Neuronal stem cell (in vitro differentiated cells): ENCODE data around the gene ATAD3C.
A peak's percentile ranks its signal among the peaks of the same experiment; 100 is the strongest.

ENCODE experiments used
- DNase-seq: peaks from one replicate; pipeline ENCODE4 v3.0.0-alpha.2; 2013; ENCODE audit warnings: low spot score
- H2AFZ ChIP-seq: one replicate; pipeline ENCODE4 v1.6.1; 2013; ENCODE audit warnings: mild to moderate bottlenecking, low read length, inconsistent platforms
- H2AK5ac ChIP-seq: 2 replicates; pipeline ENCODE4 v1.6.1; 2013; ENCODE audit warnings: low read depth, mild to moderate bottlenecking, inconsistent platforms, low read length, moderate library complexity, mixed read lengths
- H2BK120ac ChIP-seq: 2 replicates; pipeline ENCODE4 v1.6.1; 2013; ENCODE audit warnings: low read depth, mild to moderate bottlenecking, inconsistent platforms, low read length, moderate library complexity, mixed read lengths
- H2BK12ac ChIP-seq: one replicate; pipeline ENCODE4 v1.6.1; 2013; ENCODE audit warnings: low read length, inconsistent platforms
- H2BK15ac ChIP-seq: 2 replicates; pipeline ENCODE4 v1.6.1; 2013; ENCODE audit warnings: mild to moderate bottlenecking, low read length, inconsistent platforms, mixed read lengths
- H2BK5ac ChIP-seq: one replicate; pipeline ENCODE4 v1.6.1; 2013; ENCODE audit warnings: inconsistent platforms, mild to moderate bottlenecking, low read length, moderate library complexity
- H3K14ac ChIP-seq: one replicate; pipeline ENCODE4 v1.6.1; 2013; ENCODE audit warnings: low read length, inconsistent platforms
- H3K18ac ChIP-seq: 2 replicates; pipeline ENCODE4 v1.6.1; 2013; ENCODE audit warnings: low read length, inconsistent platforms
- H3K23ac ChIP-seq: 2 replicates; pipeline ENCODE4 v1.6.1; 2013; ENCODE audit warnings: low read depth, mild to moderate bottlenecking, mixed read lengths, low read length, inconsistent platforms; ENCODE audit not compliant: poor library complexity
- H3K27ac ChIP-seq: replicated peaks from 3 replicates; pipeline ENCODE4 v1.5.1; 2013; ENCODE audit warnings: low read length, inconsistent platforms
- H3K27me3 ChIP-seq, 3 experiments: 2 replicates each; pipeline ENCODE4 v1.6.1; 2013; ENCODE audit warnings: low read length in 3 of 3, mild to moderate bottlenecking in 2 of 3, inconsistent platforms in 1 of 3, low read depth in 1 of 3, mixed read lengths in 1 of 3, moderate library complexity in 1 of 3; ENCODE audit not compliant: control insufficient read depth in 3 of 3, insufficient read depth in 3 of 3
- H3K36me3 ChIP-seq, 2 donors: replicated peaks in 1 of 2; 2 replicates each; pipeline ENCODE4 v1.6.1; 2013; ENCODE audit warnings: low read length in 2 of 2; ENCODE audit not compliant: control insufficient read depth in 2 of 2, insufficient read depth in 2 of 2
- H3K4ac ChIP-seq: 2 replicates; pipeline ENCODE4 v1.6.1; 2013; ENCODE audit warnings: inconsistent platforms, mild to moderate bottlenecking, low read length, moderate library complexity
- H3K4me1 ChIP-seq, 2 donors: 1 replicate in 1 of 2; 2 replicates in 1 of 2; pipeline ENCODE4 v1.6.1; 2013; ENCODE audit warnings: low read length in 2 of 2, low read depth in 1 of 2; ENCODE audit not compliant: control insufficient read depth in 2 of 2, insufficient read depth in 1 of 2
- H3K4me2 ChIP-seq: one replicate; pipeline ENCODE4 v1.6.1; 2013; ENCODE audit warnings: mild to moderate bottlenecking, low read length, inconsistent platforms; ENCODE audit not compliant: insufficient read depth, poor library complexity, severe bottlenecking
- H3K4me3 ChIP-seq, 2 donors: 2 replicates each; pipeline ENCODE4 v1.5.1; 2013; ENCODE audit warnings: low read length in 2 of 2, mild to moderate bottlenecking in 2 of 2, inconsistent platforms in 1 of 2, moderate library complexity in 1 of 2
- H3K79me1 ChIP-seq: one replicate; pipeline ENCODE4 v1.6.1; 2013; ENCODE audit warnings: low read depth, mild to moderate bottlenecking, inconsistent platforms, low read length, moderate library complexity
- H3K9ac ChIP-seq: one replicate; pipeline ENCODE4 v1.6.1; 2013; ENCODE audit warnings: mild to moderate bottlenecking, low read depth, low read length, inconsistent platforms; ENCODE audit not compliant: poor library complexity
- H3K9me3 ChIP-seq, 2 donors: replicated peaks in 1 of 2; 2 replicates each; pipeline versions ENCODE3 to v1.6.1; 2013; ENCODE audit warnings: low read length in 2 of 2, mild to moderate bottlenecking in 2 of 2, inconsistent platforms in 1 of 2, low read depth in 1 of 2, mixed read lengths in 1 of 2, moderate library complexity in 1 of 2; ENCODE audit not compliant: control insufficient read depth in 2 of 2, insufficient read depth in 1 of 2
- H4K8ac ChIP-seq: one replicate; pipeline ENCODE4 v1.6.1; 2013; ENCODE audit warnings: low read depth, mild to moderate bottlenecking, inconsistent platforms, low read length, moderate library complexity
- H4K91ac ChIP-seq: one replicate; pipeline ENCODE4 v1.6.1; 2013; ENCODE audit warnings: low read length, low read depth, mild to moderate bottlenecking, inconsistent platforms; ENCODE audit not compliant: poor library complexity
- WGBS, 2 donors: extraction: QIAGEN DNeasy Blood & Tissue Kit; methylation state at CpG; one replicate each; pipeline ENCODE4 v1.1.7; 2013; ENCODE audit warnings: missing lambda C conversion rate in 2 of 2, mixed read lengths in 1 of 2; ENCODE audit not compliant: insufficient read length in 2 of 2, insufficient replicate concordance in 1 of 2; ENCODE audit errors: extremely low coverage in 2 of 2; 5-methylcytosine and 5-hydroxymethylcytosine counted together

The ATAD3C gene

DNA sequence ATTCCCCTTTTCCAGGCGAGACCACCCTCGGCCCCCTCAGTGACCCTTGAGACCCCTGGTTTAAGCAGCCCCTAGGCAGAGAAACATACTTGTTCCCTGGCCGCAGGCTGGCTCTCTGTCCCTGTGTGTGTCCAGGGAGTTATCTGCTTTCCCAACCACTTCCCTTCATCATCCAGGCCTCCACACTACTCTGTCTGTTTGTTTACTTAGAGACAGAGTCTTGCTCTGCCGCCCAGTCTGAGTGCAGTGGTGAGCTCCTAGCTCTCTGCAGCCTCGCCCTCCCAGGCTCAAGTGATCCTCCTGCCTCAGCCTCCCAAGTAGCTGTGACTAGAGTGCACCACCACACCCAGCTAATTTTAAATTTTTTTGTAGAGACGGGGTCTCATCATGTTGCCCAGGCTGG, 19.8 kb upstream of the ATAD3C start:
- H3K23ac ChIP-seq, result no peak overlapping the region
- WGBS, 2 donors, result no CpG with 5 or more reads among the region's 6 CpGs
- peaks cover 0 to 1% (median 0%) of the 10 kb centered on the region in 3 experiments for H3K27me3 ChIP-seq
- no peak overlapping the region for H2BK120ac ChIP-seq
- H2AFZ ChIP-seq, result no peak overlapping the region
- no peak overlapping the region for H3K27ac ChIP-seq
- H3K4ac ChIP-seq, result no peak overlapping the region
- no peak overlapping the region for H4K8ac ChIP-seq
- H2BK5ac ChIP-seq, result no peak overlapping the region
- peak overlapping the region; percentile 45 for H3K18ac ChIP-seq
- peaks cover 1% of the 10 kb centered on the region for H3K79me1 ChIP-seq
- no peak overlapping the region for H4K91ac ChIP-seq
- H3K9ac ChIP-seq, result no peak overlapping the region
- H3K4me1 ChIP-seq, result peaks cover 45 to 62% of the 10 kb centered on the region in 2 donors
- H3K9me3 ChIP-seq, result peaks cover 0 to 3% of the 10 kb centered on the region in 2 donors
- no peak for DNase-seq
- no peak overlapping the region for H3K14ac ChIP-seq
- no peak overlapping the region for H2BK15ac ChIP-seq
- no peaks in the 10 kb centered on the region for H3K36me3 ChIP-seq
- H3K4me2 ChIP-seq, result no peak overlapping the region
- H2BK12ac ChIP-seq, result no peak overlapping the region
- H3K4me3 ChIP-seq, result no peak overlapping the region
- H2AK5ac ChIP-seq, result peak overlapping the region; percentile 66

DNA sequence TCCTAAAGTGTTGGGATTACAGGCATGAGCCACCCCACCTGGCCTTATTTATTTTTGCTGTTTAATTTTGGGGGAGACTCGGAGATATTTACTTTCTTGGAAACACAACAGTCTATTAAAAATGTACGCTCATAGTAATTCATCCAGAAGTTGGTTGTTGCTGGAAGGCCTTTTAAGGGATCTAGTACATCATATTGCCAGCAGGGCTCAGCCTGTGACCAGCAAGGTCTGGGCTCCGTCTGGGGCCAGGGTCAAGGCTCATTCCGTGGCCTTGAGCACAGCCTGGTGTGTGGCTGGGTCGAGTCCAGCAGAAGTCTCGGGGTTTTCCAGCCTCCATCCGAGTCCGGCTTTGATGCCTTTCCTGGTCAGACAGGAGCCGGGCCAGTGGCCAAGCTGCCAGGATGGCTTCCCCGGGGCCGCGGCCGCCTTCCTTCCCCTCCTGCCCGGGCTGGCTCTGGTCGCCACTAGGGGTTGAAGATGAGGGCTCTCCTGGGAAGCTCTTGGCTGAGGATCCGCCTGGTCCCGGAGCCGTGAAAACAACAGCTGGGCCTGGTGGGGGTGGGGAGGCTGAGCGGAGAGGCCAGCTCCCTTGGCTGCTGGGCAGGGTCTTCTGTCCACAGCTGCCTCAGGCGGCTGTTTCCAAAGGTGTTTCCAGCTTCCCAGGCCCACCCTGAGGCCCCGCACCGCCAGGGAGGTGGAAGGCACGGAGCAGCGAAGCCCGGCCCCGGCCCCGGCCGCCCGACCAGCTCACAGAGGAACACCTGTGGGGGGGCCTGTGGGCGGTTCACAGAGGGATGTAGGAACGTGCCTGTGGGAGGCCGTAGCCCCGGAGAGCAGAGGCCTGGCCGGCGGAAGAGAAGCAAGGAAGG, 19.1 kb upstream of the ATAD3C start:
- Histone ChIP-seq H3K36me3 (no peaks in the 10 kb centered on the region), H3K27ac (no peak overlapping the region), H2BK15ac (peak overlapping the region; percentile 68), H3K4ac (no peak overlapping the region), H4K91ac (no peak overlapping the region), H2BK12ac (no peak overlapping the region), H3K9me3 (peaks cover 0 to 3% of the 10 kb centered on the region in 2 donors), H2BK120ac (peak overlapping the region; percentile 48), H2AFZ (peak overlapping the region; percentile 64), H2AK5ac (peak overlapping the region; percentile 98), H2BK5ac (no peak overlapping the region), H3K4me2 (no peak overlapping the region), H3K23ac (no peak overlapping the region), H3K4me1 (peaks cover 51 to 67% of the 10 kb centered on the region in 2 donors), H3K79me1 (peaks cover 1% of the 10 kb centered on the region), H3K27me3 (peaks cover 0 to 8% (median 0%) of the 10 kb centered on the region in 3 experiments), H3K4me3 (no peak overlapping the region), H4K8ac (no peak overlapping the region), H3K14ac (peak overlapping the region; percentile 33), H3K9ac (no peak overlapping the region), H3K18ac (peak overlapping the region; percentile 89)
- no CpG with 5 or more reads among the region's 35 CpGs for WGBS, 2 donors
- no peak for DNase-seq

GRCh38 chr1:1430992-1431844, 18.3 kb upstream of the ATAD3C start:
- peak overlapping the region; percentile 75 for H3K23ac ChIP-seq
- no peaks in the 10 kb centered on the region for H3K36me3 ChIP-seq
- peak overlapping the region; percentile 48 for H2BK120ac ChIP-seq
- H3K4ac ChIP-seq, result peak overlapping the region; percentile 78
- no peak overlapping the region for H2AFZ ChIP-seq
- H2AK5ac ChIP-seq, result peak overlapping the region; percentile 98
- H3K27me3 ChIP-seq, result peaks cover 0 to 12% (median 5%) of the 10 kb centered on the region in 3 experiments
- H3K4me2 ChIP-seq, result no peak overlapping the region
- H3K4me3 ChIP-seq, result peak overlapping the region in 1 of 2 donors; percentile 17
- peak overlapping the region; percentile 19 for H4K91ac ChIP-seq
- no peak overlapping the region for H3K9ac ChIP-seq
- peak overlapping the region; percentile 11 for H2BK12ac ChIP-seq
- H3K4me1 ChIP-seq, result peaks cover 47 to 59% of the 10 kb centered on the region in 2 donors
- H4K8ac ChIP-seq, result no peak overlapping the region
- H3K79me1 ChIP-seq, result no peaks in the 10 kb centered on the region
- WGBS, 2 donors, result no CpG with 5 or more reads among the region's 18 CpGs
- H3K14ac ChIP-seq, result no peak overlapping the region
- H3K18ac ChIP-seq, result peak overlapping the region; percentile 96
- no peak for DNase-seq
- H3K9me3 ChIP-seq, result peaks cover 0 to 3% of the 10 kb centered on the region in 2 donors
- H3K27ac ChIP-seq, result peak overlapping the region; percentile 53
- H2BK5ac ChIP-seq, result peak overlapping the region; percentile 92
- peak overlapping the region; percentile 99 for H2BK15ac ChIP-seq
